ENCODE data around the gene ACP7. TPM values are rescaled to one million over a fixed set of nuclear protein-coding genes. Genes with fewer than 3 reads are reported as not detected.
"Not testable (repeated sequence)": the region's sequence is repeated elsewhere in the genome, so short reads cannot be mapped to it uniquely, and the experiment has no call there.

The ACP7 gene, protein sequence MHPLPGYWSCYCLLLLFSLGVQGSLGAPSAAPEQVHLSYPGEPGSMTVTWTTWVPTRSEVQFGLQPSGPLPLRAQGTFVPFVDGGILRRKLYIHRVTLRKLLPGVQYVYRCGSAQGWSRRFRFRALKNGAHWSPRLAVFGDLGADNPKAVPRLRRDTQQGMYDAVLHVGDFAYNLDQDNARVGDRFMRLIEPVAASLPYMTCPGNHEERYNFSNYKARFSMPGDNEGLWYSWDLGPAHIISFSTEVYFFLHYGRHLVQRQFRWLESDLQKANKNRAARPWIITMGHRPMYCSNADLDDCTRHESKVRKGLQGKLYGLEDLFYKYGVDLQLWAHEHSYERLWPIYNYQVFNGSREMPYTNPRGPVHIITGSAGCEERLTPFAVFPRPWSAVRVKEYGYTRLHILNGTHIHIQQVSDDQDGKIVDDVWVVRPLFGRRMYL
- not detected for total RNA-seq

DNA sequence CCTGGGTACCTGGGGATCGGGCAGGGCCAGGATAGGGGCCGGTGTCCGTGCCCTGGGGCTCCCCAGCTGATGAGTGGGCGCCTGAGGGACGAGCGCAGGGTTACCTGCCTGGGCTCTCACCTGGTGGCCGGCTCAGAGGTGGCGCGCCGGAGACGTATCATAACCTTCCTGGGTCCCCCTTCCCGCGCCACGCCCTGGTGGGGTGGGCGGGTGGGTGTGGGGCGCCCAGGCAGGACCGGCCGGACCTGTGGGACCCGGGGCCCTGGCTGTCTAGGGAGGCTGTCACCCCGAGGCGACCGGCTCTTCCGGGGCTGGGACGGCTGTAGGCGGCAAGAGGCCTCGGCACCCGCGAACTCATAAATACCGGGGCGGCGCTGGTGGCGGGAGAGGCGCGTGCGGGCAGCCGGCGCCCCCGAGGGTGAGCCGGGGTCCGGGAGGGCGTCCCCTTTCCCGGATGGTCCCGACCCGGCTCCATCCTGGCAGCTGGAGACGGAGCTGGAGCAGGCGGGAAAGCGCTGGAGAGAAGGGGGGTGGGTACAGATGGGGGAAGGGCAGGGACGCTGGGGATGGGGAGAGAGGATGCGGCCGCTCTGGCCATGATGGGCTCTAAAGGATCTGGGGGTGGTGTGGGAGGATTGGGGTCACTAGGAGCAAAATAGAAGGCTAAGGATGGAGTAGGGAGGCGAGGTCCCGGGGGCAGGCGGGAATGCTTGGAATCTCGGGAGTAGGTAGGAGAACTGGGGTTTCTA is at the start of gene ACP7:
TSS of gene ACP7 (plus strand) at position 386 of the 749 bp plus-strand sequence. CDS start 902 bp downstream, outside the sequence.
- DNase-seq = no peak

DNA sequence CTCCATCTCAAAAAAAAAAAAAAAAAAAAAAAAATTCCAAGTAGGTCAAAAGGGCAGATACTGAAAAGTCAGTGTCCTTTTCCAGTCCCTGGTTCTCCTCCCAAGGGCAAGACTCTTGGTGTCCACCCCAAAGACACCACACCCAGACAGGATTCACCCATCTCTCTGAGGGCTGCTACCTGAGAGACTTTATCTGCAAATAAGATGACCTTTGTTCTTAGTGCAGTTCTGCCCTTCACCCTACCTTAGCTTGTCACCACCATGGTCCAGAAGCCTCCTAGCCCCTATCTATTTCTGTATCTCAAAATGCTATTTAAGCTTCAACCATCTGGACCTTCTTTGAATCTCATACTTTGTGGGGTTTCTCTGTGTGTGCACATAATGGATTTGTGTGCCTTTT is 47.6 kb upstream of the ACP7 start:
- no peak for DNase-seq

DNA sequence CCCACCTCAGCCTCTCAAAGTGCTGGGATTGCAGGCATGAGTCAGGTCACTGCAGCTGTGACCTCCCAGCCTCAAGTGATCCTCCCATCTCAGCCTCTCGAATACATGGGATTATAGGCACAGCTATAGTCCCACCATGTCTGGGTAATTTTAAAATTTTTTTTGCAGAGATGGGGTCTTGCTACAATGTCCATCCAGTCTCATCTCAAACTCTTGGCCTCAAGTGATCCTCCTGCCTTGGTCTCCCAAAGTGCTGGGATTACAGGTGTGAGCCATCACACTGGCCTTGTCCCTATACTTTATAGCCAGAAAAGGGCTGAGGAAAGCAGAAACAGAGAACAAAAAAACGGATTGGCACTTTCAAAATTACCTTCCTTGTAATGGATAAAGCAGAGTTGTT is 47.0 kb upstream of the ACP7 start:
- no peak for DNase-seq

DNA sequence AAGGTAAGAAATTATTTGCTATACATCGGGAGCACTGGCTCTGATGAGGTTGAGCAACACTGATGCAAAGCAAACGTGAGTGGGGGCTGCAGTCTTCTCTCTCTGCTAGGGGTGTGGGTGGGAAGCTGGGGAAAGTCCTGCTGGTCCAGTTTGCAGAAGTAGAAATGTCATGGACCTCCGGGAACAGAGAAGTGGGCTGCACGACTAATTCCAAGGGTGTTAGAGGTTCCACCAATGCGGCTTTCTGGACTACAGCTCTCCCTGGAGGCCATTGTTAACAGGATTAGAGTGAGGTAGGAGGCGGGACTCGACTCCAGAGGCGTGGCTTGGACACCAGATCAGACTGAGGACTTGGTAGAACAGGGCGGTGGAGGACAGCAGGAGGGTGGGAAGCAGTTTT is 46.1 kb upstream of the ACP7 start:
- DNase-seq = peak; percentile 28

DNA sequence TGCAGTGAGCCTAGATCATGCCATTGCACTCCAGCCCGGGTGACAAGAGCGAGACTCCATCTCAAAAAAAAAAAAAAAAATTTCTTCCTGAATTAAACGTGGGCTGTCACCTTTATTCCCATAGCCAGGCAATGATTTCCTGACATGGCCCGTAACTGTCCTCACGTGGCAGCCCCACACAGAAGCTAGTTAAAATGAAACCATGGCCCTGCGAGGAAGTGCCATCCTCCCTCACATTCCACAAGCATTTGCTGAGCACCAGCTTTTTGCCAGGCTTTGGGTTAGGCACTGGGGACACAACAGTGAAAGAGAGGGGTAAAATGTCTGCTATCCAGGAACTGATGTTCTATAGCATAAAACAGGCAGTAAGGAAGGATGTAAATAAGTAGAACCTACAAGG is 38.7 kb upstream of the ACP7 start:
- DNase-seq = no peak

DNA sequence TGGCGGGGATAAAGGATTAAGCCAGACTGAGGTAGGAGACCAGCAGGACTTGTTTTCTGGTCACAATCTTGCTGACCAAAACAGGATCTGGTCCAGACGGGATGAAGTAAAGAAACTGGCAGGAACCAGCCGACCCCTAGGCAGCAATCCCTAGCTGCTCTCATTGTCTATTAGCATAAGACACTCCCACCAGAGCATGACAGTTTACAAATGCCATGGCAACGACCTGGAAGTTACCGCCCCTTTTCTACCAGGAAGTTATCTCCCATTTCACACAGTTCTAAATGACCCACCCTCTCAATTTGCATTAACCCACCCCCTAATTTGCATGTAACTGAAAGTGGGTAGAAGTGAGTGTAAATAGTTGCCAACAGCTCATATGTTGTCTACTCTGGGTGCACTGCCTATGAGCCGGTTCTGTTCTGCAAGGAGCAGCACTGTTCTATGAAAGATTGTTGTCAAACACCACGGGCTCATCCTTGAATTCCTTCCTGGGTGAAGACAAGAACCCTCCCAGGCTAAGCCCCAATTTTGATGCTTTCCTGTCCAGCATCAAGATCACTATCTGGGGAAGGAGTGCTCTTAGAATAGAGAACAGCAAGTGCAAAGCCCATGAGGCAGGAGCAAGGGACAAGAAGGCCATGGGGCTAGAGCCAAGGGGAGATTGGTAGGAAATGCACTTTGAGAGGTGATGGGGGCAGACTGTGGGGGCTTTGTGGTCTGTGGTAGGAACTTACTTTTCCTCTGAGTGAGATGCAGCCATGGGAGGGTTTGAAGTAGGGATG is 37.9 kb upstream of the ACP7 start:
- DNase-seq = no peak

DNA sequence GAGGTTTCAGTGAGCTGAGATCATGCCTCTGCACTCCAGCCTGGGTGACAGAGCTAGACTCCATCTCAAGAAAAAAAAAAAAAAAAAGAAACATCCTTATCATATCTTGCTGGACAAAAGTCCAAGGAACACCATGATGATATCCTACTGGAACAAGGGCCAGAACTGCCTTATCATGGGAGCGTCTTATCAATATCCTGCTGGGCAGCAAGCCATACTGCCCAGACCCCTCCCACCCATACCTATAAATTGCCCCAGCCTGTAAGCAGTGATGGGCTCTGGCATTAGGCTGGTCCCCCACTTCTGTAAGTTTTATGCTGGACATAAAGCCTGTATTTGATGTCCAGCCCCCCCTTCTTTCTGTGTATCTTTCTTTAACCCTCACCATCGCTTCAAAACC is 37.1 kb upstream of the ACP7 start:
- no peak for DNase-seq

DNA sequence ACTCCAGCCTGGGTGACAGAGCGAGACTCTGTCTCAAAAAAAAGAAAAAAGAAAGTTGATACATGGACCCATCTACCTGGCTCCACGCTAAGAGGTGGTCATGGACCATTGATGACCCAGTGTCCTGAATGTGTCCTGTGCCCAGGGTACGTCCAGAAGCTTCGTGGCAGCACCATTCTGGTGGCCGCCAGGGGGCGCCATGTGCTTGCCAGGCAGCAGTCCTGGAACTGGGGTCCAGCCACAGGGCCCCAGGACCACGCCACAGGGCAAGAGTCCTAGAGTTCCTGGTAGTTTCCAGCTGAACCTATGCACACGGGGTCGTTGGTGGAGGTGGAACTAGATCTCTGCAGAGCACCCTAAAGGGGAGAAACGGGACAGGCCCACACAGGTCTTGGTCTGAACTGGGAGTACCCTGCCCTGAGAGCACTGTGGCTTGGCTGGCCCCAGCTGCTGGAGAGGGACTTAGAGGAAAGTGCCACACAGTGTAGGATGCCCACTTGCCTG is 31.9 kb upstream of the ACP7 start:
- DNase-seq = peak; percentile 44

DNA sequence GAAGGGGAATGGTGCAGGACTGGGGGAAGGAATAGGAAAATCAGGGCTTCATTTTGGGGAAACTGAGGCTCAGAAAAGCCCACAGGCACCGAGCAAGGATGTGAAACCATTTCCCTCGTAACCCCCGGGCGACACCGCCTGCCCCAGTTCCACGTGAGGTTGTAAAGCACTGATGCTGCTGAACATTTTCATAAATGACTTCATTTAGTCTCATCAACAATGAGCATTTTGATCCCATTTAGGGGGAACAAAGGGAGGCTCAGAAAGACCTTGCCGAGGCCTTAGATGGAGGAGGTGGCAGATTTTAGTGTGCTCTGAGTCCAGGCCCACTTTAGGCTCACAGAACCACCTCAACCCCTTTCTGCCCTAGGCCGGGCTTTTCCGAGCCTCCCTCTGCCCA is 31.3 kb upstream of the ACP7 start:
- DNase-seq = no peak

DNA sequence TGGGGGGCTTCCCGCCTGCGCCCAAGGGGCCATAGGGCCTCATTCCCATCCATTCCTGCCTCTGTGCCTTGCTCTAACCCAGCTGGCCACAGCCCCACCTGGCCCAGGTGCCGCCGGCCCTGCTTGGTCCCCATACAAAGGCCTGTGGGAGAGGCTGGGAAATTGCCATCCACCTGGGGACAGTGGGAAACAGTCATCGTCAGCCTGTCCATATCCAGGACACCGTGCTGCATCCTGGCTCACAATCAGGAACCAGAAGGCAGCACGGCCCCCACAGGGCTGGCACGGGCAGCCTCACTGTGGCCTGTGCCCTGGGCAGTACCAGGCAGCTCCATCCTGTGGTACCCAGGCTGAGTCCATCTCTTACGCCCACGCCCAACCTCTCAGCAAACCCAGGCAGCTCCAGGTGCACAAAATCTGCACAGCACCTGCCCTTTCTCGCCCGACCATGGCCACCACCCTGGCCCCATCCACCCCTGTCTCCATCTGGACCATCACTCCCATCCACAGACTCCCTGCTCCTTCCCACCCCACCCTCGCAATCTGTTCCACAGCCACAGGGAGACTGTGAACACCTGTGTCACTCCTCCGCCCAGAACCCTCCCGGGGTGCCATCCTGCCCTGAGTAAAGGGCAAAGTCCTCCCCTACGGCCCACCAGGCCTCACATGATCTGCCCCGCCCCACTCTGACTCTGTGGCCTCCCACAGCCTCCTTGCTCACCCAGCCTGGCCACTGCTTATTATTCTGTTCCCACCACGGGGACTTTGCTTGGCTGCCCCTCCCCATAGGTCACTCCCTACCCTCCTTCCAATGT is 30.7 kb upstream of the ACP7 start:
- no peak for DNase-seq

DNA sequence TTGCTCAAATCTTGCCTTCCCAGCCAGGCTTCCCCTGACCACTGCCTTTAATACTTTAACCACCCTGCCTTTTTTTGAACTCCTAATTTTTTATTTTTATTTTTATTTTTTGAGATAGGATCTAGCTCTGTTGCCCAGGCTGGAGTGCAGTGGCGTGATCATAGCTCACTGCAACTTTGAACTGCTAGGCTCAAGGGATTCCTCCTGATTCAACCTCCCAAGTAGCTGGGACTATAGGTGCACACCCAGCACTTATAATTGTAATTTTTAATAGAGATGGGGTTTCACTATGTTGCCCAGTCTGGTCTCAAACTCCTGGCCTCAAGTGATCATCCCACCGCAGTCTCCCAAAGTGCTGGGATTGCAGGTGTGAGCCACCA is 30.1 kb upstream of the ACP7 start:
- DNase-seq = no peak

DNA sequence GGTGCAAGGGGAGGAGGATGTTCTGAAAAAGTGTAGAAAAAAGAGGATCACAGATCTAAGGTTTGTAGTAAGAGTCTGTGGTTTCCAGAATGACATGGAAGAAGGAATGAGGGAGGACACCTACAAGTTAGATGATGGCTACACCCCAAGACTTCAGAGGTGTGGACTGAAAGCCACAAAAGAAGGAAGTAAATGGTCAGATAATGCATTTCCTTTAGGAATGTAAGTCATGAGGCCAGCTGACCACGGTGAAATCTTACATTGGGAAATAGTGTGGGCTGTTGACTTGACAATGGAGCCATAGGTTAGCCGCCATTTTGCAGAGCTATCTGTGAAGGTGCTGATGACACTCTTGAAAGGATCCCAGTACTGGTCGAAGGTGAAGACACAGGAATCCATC is 26.6 kb upstream of the ACP7 start:
- no peak for DNase-seq

DNA sequence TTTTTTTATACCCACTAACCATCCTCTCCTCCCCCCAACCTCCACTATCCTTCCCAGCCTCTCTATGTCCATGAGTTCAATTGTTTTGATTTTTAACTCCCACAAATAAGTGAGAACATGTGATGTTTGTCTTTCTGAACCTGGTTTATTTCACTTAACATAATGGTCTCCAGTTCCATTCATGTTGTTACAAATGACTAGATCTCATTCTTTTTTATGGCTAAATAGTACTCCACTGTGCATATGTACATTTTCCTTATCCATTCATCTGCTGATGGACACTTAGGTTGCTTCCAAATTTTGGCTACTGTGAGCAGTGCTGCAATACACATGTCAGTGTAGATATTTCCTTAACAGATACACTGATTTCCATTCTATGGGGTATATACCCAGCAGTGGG is 24.9 kb upstream of the ACP7 start:
- DNase-seq = no peak

DNA sequence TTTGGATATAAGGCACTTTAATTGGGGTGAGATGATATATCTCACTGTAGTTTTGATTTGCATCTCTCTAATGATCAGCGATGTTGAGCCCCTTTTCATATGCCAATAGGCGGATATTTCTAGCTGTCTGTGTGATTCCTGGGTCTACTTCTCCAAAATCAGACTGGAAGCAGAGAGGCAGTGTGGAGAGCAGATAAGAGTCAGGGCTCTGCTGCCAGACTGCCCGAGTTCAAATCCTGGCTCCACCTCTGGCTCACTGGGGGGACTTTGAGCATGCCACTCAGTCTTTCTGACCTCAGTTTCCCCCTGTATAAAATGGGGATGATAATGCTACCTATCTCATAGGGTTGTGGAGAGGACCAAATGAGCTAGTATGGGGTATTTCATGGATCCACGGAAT is 24.0 kb upstream of the ACP7 start:
- DNase-seq = no peak

DNA sequence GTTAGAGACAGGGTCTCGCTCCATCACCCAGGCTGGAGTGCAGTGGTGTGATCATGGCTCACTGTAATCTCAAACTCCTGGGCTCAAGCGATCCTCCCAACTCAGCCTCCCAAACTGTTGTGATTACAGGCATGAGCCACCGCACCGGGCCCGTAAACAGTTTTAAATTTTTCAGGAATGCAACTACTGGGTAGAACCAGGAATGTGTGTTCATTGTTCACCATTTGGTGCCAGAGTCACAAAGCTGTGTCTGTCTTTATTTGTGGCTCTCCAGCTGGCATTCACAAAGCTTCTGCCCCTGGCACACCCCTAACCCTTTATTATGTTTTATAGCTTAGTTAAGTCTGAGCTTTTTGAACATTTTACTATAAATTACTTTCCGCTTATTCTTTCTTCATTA is 19.8 kb upstream of the ACP7 start:
- no peak for DNase-seq

DNA sequence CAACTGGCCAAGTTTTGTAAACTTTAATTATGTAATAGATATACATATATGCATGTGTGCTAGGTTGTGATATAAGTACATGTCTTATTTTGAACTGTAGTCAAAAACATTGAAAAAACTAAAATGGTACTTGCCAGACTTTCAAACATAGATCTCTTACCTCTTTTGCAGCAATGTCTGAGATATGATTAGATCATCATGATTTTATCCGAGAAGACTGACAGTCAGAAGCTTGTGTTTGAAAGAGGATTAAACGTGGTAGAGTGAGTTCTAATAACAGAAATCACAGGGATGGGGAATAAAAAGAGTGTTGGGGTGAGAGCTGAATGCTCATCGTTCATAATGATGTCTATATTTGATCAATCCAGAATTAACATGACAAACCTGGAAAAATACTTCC is 18.2 kb upstream of the ACP7 start:
- DNase-seq = no peak

DNA sequence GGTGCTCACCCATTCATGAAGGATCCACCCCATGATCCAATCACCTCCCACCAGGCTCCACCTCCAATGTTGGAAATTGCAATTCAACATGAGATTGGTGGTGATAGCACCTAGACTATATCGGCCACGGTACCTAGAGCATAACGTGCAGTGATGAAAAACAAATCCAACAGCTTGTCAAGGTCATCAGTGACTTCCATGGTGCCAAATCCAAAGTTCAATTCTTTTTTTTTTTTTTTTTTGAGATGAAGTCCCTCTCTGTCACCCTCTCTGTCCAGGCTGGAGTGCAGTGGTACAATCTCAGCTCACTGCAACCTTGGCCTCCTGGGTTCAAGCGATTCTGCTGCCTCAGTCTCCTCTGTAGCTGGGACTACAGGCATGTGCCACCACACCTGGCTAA is 17.1 kb upstream of the ACP7 start:
- DNase-seq = no peak

DNA sequence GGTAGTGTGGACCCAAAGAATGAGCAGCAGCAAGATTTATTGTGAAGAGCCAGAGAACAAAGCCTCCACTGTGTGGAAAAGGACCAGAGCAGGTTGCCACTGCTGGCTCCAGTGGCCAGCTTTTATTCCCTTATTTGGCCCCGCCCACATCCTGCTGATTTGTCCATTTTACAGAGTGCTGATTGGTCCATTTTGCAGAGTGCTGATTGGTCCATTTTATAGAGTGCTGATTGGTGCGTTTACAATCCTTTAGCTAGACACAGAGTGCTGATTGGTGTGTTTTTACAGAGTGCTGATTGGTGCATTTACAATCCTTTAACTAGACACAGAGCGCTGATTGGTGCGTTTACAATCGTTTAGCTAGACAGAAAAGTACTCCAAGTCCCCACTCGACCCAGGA is 15.9 kb upstream of the ACP7 start:
- DNase-seq = not testable (repeated sequence)

DNA sequence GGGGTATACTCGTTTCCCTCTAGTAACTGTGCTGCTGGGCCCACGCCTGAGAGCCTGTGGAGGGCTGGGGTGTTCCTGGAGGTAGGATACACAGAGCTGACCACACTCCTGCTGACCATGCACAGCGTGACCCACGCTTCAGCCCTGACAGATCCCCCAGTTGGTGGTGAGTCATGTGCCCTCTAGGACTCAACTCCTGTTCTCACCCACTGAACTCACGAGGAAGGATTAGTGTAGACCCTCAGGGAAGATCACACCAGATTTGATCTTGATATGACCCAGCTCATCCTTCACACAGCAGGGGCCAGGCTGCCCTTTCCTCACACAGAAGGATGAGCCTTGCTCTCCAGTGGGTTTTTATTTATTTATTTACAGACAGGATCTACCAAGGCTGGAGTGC is 13.3 kb upstream of the ACP7 start:
- DNase-seq = no peak

DNA sequence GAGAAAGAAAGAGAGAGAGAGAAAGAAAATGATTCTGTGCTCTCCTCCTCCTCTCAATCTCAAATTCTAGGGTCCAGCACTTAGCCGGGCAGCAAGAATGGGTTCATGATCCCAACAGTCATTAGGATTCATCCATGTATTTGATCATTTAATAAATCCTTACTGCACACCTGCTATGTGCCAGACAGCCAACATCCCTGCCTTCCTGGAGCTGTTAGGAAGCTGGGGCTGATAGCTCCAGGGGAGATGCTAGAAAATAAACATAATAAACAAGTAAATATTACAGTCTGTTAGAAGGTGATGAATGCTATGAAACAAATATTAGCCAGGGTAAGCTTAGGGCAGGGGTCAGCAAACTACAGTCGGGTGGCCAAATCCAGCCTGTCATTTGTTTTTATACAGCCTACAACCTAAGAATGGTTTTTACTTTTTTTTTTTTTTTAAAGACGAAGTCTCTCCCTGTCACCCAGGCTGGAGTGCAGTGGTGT is 9.9 kb upstream of the ACP7 start:
- no peak for DNase-seq

DNA sequence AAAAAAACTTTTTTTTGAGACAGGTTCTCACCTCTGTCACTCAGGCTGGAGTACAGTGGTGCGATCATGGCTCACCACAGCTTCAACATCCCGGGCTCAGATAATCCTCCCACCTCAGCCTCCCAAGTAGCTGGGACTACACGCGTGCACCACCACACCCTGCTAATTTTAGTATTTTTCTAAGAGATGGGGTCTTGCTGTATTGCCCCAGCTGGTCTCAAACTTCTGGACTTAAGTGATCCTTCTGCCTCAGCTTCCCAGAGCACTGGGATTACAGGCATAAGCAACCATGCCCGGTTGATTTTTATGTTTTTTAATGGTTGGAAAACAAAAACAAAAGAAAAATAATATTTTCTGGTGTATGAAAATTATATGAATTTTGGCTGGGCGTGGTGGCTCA is 9.2 kb upstream of the ACP7 start:
- no peak for DNase-seq

DNA sequence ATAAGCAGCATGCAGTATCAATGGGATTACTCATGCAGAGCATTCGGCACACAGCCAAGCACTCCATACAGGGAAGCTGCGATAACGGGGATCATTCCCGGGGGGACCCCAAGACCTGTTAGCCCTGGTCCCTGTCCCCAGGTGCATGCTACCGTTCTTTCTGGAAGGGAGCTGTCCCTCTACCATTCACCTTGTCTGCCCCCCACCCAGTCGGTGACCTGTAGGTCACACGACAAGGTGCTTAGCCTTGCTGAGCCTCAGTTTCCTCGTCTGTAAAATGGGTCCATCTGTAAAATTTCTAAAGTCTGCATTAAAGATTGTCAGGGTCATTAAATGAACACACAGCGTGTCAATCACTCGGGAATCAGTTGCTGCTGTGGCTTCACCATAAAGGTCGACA is 6.8 kb upstream of the ACP7 start:
- DNase-seq = no peak

Measured in tongue (tissue), 2 donors.